HepG2 (cell line): ENCODE data around the gene BBS5. TPM values are rescaled to one million over a fixed set of nuclear protein-coding genes. Genes with fewer than 3 reads are reported as not detected.

Experiments
- ATF7 ChIP-seq, 2 experiments: fragments of 450-650 bp in 1 of 2; sonication (generic) in 1 of 2; formaldehyde crosslinking in 1 of 2; IDR thresholded peaks; 2 replicates each; pipeline versions ENCODE4 v1.4.0 to v1.6.1; 2016 to 2020; ENCODE audit warnings: antibody characterized with exemption in 1 of 2, mild to moderate bottlenecking in 1 of 2, missing genetic modification reagents in 1 of 2
- HNF4A ChIP-seq: sonication (generic); formaldehyde crosslinking; IDR thresholded peaks from 2 replicates; pipeline ENCODE4 v1.4.0; 2020; ENCODE audit warnings: missing genetic modification reagents
- IRF9 ChIP-seq: sonication (generic); formaldehyde crosslinking; IDR thresholded peaks from 2 replicates; pipeline ENCODE4 v1.8.0; 2022; ENCODE audit warnings: missing genetic modification reagents, mild to moderate bottlenecking, borderline replicate concordance
- JUN ChIP-seq: sonication (generic); formaldehyde crosslinking; IDR thresholded peaks from 2 replicates; pipeline ENCODE4 v1.4.0; 2020; ENCODE audit warnings: mild to moderate bottlenecking, missing genetic modification reagents
- LBX2 ChIP-seq: sonication (generic); formaldehyde crosslinking; IDR thresholded peaks from 2 replicates; pipeline ENCODE4 v1.5.0; 2020; ENCODE audit warnings: missing genetic modification reagents, mild to moderate bottlenecking, borderline replicate concordance
- MBD4 ChIP-seq: IDR thresholded peaks from 2 replicates; pipeline ENCODE4 v1.6.1; 2012; ENCODE audit warnings: low read length, inconsistent platforms, borderline replicate concordance
- MIER3 ChIP-seq: IDR thresholded peaks from 2 replicates; pipeline ENCODE4 v1.6.1; 2016; ENCODE audit warnings: missing compliant biosample characterization, borderline replicate concordance
- NR2C2 ChIP-seq: sonication (generic); formaldehyde crosslinking; IDR thresholded peaks from 2 replicates; pipeline ENCODE4 v1.4.0; 2020; ENCODE audit warnings: missing genetic modification reagents, mild to moderate bottlenecking, moderate library complexity, borderline replicate concordance
- SETDB1 ChIP-seq: sonication (generic); formaldehyde crosslinking; IDR thresholded peaks from 2 replicates; pipeline ENCODE4 v1.5.1; 2020; ENCODE audit warnings: missing genetic modification reagents, mild to moderate bottlenecking, borderline replicate concordance
- SNAPC2 ChIP-seq: sonication (generic); formaldehyde crosslinking; IDR thresholded peaks from 2 replicates; pipeline ENCODE4 v1.8.1; 2022; ENCODE audit warnings: mild to moderate bottlenecking, missing genetic modification reagents
- TOPORS ChIP-seq: sonication (generic); formaldehyde crosslinking; IDR thresholded peaks from 2 replicates; pipeline ENCODE4 v1.8.0; 2023; ENCODE audit warnings: mild to moderate bottlenecking, missing genetic modification reagents
- ZFP37 ChIP-seq: sonication (generic); formaldehyde crosslinking; IDR thresholded peaks from 2 replicates; pipeline ENCODE4 v1.4.0; 2020; ENCODE audit warnings: missing genetic modification reagents, borderline replicate concordance
- ZNF160 ChIP-seq: sonication (generic); formaldehyde crosslinking; IDR thresholded peaks from 2 replicates; pipeline ENCODE4 v1.8.0; 2022; ENCODE audit warnings: mild to moderate bottlenecking, inconsistent platforms, missing genetic modification reagents
- ZNF224 ChIP-seq: sonication (generic); formaldehyde crosslinking; IDR thresholded peaks from 2 replicates; pipeline ENCODE4 v1.5.0; 2020; ENCODE audit warnings: mild to moderate bottlenecking, missing genetic modification reagents
- ZNF484 ChIP-seq: sonication (generic); formaldehyde crosslinking; IDR thresholded peaks from 2 replicates; pipeline ENCODE4 v1.5.1; 2020; ENCODE audit warnings: mild to moderate bottlenecking, low read depth, missing genetic modification reagents, borderline replicate concordance
- ZNF770 ChIP-seq: sonication (generic); formaldehyde crosslinking; IDR thresholded peaks from 2 replicates; pipeline ENCODE4 v1.5.0; 2020; ENCODE audit warnings: mild to moderate bottlenecking, missing genetic modification reagents
- ZSCAN20 ChIP-seq: sonication (generic); formaldehyde crosslinking; IDR thresholded peaks from 2 replicates; pipeline ENCODE4 v1.4.0; 2020; ENCODE audit warnings: missing genetic modification reagents, mild to moderate bottlenecking, borderline replicate concordance
- polyA plus RNA-seq, 8 experiments: library from polyadenylated mRNA; depleted of rRNA in 3 of 8; stranded (reverse) in 7 of 8; unstranded in 1 of 8; fragments of >200 nt; fragmentation: Illumina TruSeq in 4 of 8; extraction: Trizol in 4 of 8; gene quantifications; 2 replicates each; pipeline versions ENCODE4 v1.2.1 to v1.2.3, GENCODE V29; 2011 to 2016; ENCODE audit warnings: low read depth in 4 of 8, missing spikeins in 1 of 8, mixed read lengths in 1 of 8; ENCODE audit not compliant: insufficient read depth in 1 of 8
- total RNA-seq, 5 experiments: library from RNA; depleted of rRNA; stranded (reverse); fragments of >200 nt; fragmentation: Illumina TruSeq; extraction: Trizol; gene quantifications; 2 replicates each; pipeline ENCODE4 v1.2.3, GENCODE V29; 2016; ENCODE audit warnings: low read depth in 1 of 5
- TF ChIP-seq, protein P1 (sequence below): sonication (generic); formaldehyde crosslinking; IDR thresholded peaks from 2 replicates; pipeline ENCODE4 v1.9.0; 2022; ENCODE audit warnings: low read depth, missing genetic modification reagents
- TF ChIP-seq, protein P2 (sequence below): IDR thresholded peaks from 2 replicates; pipeline ENCODE4 v1.6.1; 2012; ENCODE audit warnings: low read length, improper control_type of control experiment

BBS5 gene
- total and polyA plus RNA-seq, 2 of the 13 experiments (the other 11 are each of a cell fraction or from before 2014, with no cell fraction given) = 1.8 to 4.5 TPM

DNA sequence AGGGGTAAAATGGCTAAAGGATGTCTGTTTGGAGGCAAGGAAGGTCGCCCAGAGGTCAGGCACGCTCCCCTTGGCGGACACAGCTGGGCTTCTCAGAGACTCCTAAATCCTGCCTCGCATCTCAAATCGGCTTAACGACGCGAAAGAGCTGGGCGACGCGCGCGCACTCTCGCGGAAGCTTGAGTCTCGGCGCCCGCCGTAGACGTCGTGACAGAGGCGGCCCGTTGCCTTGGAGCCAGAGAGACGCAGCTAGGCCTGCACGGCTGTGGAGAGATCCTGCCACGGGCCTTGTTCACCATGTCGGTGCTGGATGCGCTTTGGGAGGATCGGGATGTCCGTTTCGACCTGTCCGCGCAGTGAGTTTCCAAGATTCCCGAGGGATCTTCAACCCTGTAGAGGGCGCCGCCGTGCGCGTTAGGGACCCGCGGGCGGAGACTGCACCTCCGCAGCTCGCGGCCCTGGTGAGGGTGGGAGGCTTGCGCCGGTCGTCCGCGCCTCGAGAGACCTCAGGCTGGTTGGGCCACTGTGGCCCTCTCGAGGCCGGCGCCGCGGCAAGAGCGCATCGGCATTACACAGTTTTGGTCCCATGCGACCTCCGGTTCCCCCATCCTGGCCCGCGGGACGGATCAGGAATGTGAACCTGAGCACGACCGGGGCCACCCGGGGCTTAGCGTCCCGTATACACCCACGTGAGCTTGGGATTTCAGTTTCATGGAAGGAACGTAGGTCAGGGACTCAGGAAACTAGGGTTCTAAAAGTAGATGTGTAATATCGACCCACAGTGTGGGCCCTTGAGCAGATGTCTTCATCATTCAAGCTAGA lies at the start of gene BBS5 (continued):
- TF ChIP-seq IRF9 (CRISPR knock-in tag) (peak; percentile 79; the same call in 1 of the 2 replicates), TOPORS (peak; percentile 92; the same call in 1 of the 2 replicates), ZNF224 (CRISPR knock-in tag) (peak; percentile 78; the same call in 1 of the 2 replicates), HNF4A (CRISPR knock-in tag) (no peak; the same call in 1 of the 2 replicates), MIER3 (peak; percentile 68; the same call in 1 of the 2 replicates), ATF7 (IDR thresholded peaks at IDR 0.05) (no peak), ATF7 (CRISPR knock-in tag; IDR thresholded peaks at IDR 0.05) (peak; percentile 56), JUN (CRISPR knock-in tag) (peak; percentile 26; the same call in 1 of the 2 replicates), SNAPC2 (CRISPR knock-in tag) (0 out of 2 replicates have a peak, but pooled peaks have one; percentile 84), ZNF484 (no peak), ZFP37 (peak; percentile 57; the same call in 1 of the 2 replicates), LBX2 (CRISPR knock-in tag) (0 out of 2 replicates have a peak, but pooled peaks have one; percentile 71), ZSCAN20 (CRISPR knock-in tag) (no peak), SETDB1 (CRISPR knock-in tag) (no peak), ZNF770 (peak; percentile 98), NR2C2 (CRISPR knock-in tag) (peak; percentile 66), MBD4 (no peak), ZNF160 (CRISPR knock-in tag) (peak; percentile 51; the same call in 1 of the 2 replicates)
- TF ChIP-seq, protein P1, sequence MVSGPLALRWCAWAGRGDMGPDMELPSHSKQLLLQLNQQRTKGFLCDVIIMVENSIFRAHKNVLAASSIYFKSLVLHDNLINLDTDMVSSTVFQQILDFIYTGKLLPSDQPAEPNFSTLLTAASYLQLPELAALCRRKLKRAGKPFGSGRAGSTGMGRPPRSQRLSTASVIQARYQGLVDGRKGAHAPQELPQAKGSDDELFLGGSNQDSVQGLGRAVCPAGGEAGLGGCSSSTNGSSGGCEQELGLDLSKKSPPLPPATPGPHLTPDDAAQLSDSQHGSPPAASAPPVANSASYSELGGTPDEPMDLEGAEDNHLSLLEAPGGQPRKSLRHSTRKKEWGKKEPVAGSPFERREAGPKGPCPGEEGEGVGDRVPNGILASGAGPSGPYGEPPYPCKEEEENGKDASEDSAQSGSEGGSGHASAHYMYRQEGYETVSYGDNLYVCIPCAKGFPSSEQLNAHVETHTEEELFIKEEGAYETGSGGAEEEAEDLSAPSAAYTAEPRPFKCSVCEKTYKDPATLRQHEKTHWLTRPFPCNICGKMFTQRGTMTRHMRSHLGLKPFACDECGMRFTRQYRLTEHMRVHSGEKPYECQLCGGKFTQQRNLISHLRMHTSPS (CRISPR knock-in tag) = peak; percentile 23; the same call in 1 of the 2 replicates
- TF ChIP-seq, protein P2, sequence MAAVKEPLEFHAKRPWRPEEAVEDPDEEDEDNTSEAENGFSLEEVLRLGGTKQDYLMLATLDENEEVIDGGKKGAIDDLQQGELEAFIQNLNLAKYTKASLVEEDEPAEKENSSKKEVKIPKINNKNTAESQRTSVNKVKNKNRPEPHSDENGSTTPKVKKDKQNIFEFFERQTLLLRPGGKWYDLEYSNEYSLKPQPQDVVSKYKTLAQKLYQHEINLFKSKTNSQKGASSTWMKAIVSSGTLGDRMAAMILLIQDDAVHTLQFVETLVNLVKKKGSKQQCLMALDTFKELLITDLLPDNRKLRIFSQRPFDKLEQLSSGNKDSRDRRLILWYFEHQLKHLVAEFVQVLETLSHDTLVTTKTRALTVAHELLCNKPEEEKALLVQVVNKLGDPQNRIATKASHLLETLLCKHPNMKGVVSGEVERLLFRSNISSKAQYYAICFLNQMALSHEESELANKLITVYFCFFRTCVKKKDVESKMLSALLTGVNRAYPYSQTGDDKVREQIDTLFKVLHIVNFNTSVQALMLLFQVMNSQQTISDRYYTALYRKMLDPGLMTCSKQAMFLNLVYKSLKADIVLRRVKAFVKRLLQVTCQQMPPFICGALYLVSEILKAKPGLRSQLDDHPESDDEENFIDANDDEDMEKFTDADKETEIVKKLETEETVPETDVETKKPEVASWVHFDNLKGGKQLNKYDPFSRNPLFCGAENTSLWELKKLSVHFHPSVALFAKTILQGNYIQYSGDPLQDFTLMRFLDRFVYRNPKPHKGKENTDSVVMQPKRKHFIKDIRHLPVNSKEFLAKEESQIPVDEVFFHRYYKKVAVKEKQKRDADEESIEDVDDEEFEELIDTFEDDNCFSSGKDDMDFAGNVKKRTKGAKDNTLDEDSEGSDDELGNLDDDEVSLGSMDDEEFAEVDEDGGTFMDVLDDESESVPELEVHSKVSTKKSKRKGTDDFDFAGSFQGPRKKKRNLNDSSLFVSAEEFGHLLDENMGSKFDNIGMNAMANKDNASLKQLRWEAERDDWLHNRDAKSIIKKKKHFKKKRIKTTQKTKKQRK = no peak
